CD14-positive monocyte (primary cell): ENCODE results near the gene KMT2B. TPM values are rescaled to one million over a fixed set of nuclear protein-coding genes. Genes with fewer than 3 reads are reported as not detected.

Source experiments
- DNase-seq, 3 donors: peaks; one replicate each; pipeline ENCODE4 v3.0.0-alpha.2; 2011 to 2022
- H2AFZ ChIP-seq: 2 replicates; pipeline ENCODE4 v1.6.0; 2012; ENCODE audit warnings: mild to moderate bottlenecking, low read depth, low read length, inconsistent platforms; ENCODE audit not compliant: insufficient read depth, poor library complexity, severe bottlenecking
- H3K27ac ChIP-seq, 2 donors: 1 replicate in 1 of 2; 2 replicates in 1 of 2; pipeline ENCODE4 v1.5.1; 2012 to 2013; ENCODE audit warnings: low read length in 2 of 2, control low read depth in 1 of 2, inconsistent platforms in 1 of 2, low read depth in 1 of 2, mild to moderate bottlenecking in 1 of 2
- H3K27me3 ChIP-seq, 2 donors: one replicate each; pipeline versions ENCODE4 v1.6.0 to v1.6.1; 2011 to 2013; ENCODE audit warnings: low read length in 2 of 2; ENCODE audit not compliant: control insufficient read depth in 2 of 2, insufficient read depth in 2 of 2
- H3K36me3 ChIP-seq, 2 donors: replicated peaks in 1 of 2; 1 replicate in 1 of 2; 2 replicates in 1 of 2; pipeline versions ENCODE4 v1.5.1 to v1.6.1; 2012 to 2013; ENCODE audit warnings: low read length in 2 of 2, control low read depth in 1 of 2, inconsistent platforms in 1 of 2, mild to moderate bottlenecking in 1 of 2; ENCODE audit not compliant: insufficient read depth in 2 of 2, control insufficient read depth in 1 of 2
- H3K4me1 ChIP-seq, 2 donors: 1 replicate in 1 of 2; 2 replicates in 1 of 2; pipeline versions ENCODE4 v1.5.1 to v1.6.1; 2012 to 2013; ENCODE audit warnings: low read length in 2 of 2, control low read depth in 1 of 2, inconsistent platforms in 1 of 2, mild to moderate bottlenecking in 1 of 2, moderate library complexity in 1 of 2; ENCODE audit not compliant: insufficient read depth in 2 of 2, control insufficient read depth in 1 of 2
- H3K4me2 ChIP-seq: replicated peaks from 2 replicates; pipeline ENCODE3; 2012; ENCODE audit warnings: low read length, moderate library complexity, mild to moderate bottlenecking; ENCODE audit not compliant: poor library complexity, severe bottlenecking; ENCODE audit errors: extremely low read depth
- H3K4me3 ChIP-seq, 3 experiments: fragments of 200-600 bp in 1 of 3; sonication (generic) in 1 of 3; replicated peaks in 1 of 3; 1 replicate in 2 of 3; 2 replicates in 1 of 3; pipeline ENCODE4 v1.5.1; 2011 to 2013; ENCODE audit warnings: low read length in 3 of 3, mild to moderate bottlenecking in 3 of 3, control low read depth in 2 of 3, low read depth in 2 of 3, inconsistent platforms in 1 of 3, moderate library complexity in 1 of 3
- H3K79me2 ChIP-seq: 2 replicates; pipeline ENCODE4 v1.6.0; 2012; ENCODE audit warnings: mild to moderate bottlenecking, control low read depth, inconsistent platforms, low read length, moderate library complexity; ENCODE audit not compliant: insufficient read depth
- H3K9ac ChIP-seq: 2 replicates; pipeline ENCODE4 v1.6.0; 2017; ENCODE audit warnings: low read length, mild to moderate bottlenecking; ENCODE audit not compliant: insufficient read depth, poor library complexity, severe bottlenecking
- H3K9me3 ChIP-seq, 2 donors: replicated peaks in 1 of 2; 1 replicate in 1 of 2; 2 replicates in 1 of 2; pipeline versions ENCODE4 v1.5.1 to v1.6.1; 2012 to 2013; ENCODE audit warnings: low read length in 2 of 2, control low read depth in 1 of 2; ENCODE audit not compliant: control insufficient read depth in 1 of 2, insufficient read depth in 1 of 2
- H4K20me1 ChIP-seq: 2 replicates; pipeline ENCODE4 v1.6.0; 2012; ENCODE audit warnings: mild to moderate bottlenecking, low read length, control low read depth, moderate library complexity; ENCODE audit not compliant: insufficient read depth
- H3K27ac Mint-ChIP-seq, 7 donors: one replicate each; pipeline ENCODE4 v1.8.0; 2020; ENCODE audit warnings: mild to moderate bottlenecking in 7 of 7, mixed read lengths in 7 of 7, moderate library complexity in 6 of 7, inconsistent platforms in 2 of 7
- H3K27me3 Mint-ChIP-seq, 3 donors: one replicate each; pipeline ENCODE4 v1.8.0; 2021 to 2022; ENCODE audit warnings: low read depth in 3 of 3, mild to moderate bottlenecking in 3 of 3, mixed read lengths in 3 of 3, moderate library complexity in 3 of 3, inconsistent platforms in 1 of 3
- H3K36me3 Mint-ChIP-seq, 2 donors: one replicate each; pipeline ENCODE4 v1.8.0; 2020; ENCODE audit warnings: mixed read lengths in 2 of 2, inconsistent platforms in 1 of 2, mild to moderate bottlenecking in 1 of 2
- H3K4me1 Mint-ChIP-seq: one replicate; pipeline ENCODE4 v1.8.0; 2020; ENCODE audit warnings: mild to moderate bottlenecking, mixed read lengths
- H3K4me3 Mint-ChIP-seq, 2 donors: one replicate each; pipeline ENCODE4 v1.8.0; 2020; ENCODE audit warnings: mild to moderate bottlenecking in 2 of 2, mixed read lengths in 2 of 2, moderate library complexity in 1 of 2
- H3K9me3 Mint-ChIP-seq, 7 donors: one replicate each; pipeline ENCODE4 v1.8.0; 2020 to 2022; ENCODE audit warnings: mixed read lengths in 7 of 7, mild to moderate bottlenecking in 6 of 7, moderate library complexity in 6 of 7, inconsistent platforms in 2 of 7
- CTCF ChIP-seq: fragments of 200-600 bp; IDR thresholded peaks from one replicate; pipeline ENCODE4 v1.8.0; 2022; ENCODE audit warnings: antibody characterized with exemption, mild to moderate bottlenecking
- WGBS: methylation state at CpG from one replicate; pipeline ENCODE4 v1.1.5; 2013; ENCODE audit warnings: missing lambda C conversion rate; ENCODE audit not compliant: insufficient coverage; 5-methylcytosine and 5-hydroxymethylcytosine counted together
- intact Hi-C, 2 donors: fragments of 100-400 bp; cut with micrococcal nuclease; formaldehyde crosslinking; loops; one replicate each; pipeline versions ENCODE4 v1.15.0 to v1.15.1; 2023
- polyA plus RNA-seq, 3 donors: library from polyadenylated mRNA; depleted of rRNA in 1 of 3; unstranded in 2 of 3; stranded (reverse) in 1 of 3; fragments of 300-500 nt in 2 of 3; fragments of >200 nt in 1 of 3; fragmentation: Illumina TruSeq in 2 of 3; gene quantifications; 1 replicate in 2 of 3; 2 replicates in 1 of 3; pipeline ENCODE4 v1.2.3, GENCODE V29; 2012 to 2021

Gene KMT2B
- polyA plus RNA-seq, 3 donors, result 0.32 to 63.6 (median 0.65) TPM

GRCh38 chr19:35787227-35787799, 69.5 kb downstream of the KMT2B start:
- Histone ChIP-seq H3K4me2 (no peak overlapping the region), H3K27me3 (no peaks in the 10 kb centered on the region), H2AFZ (no peak overlapping the region), H3K9me3 (no peaks in the 10 kb centered on the region), H3K36me3 (peaks cover 17 to 24% of the 10 kb centered on the region in 2 donors), H3K4me3 (no peak overlapping the region), H3K79me2 (no peaks in the 10 kb centered on the region), H4K20me1 (no peaks in the 10 kb centered on the region), H3K4me1 (no peaks in the 10 kb centered on the region), H3K27ac (no peak overlapping the region), H3K9ac (no peak overlapping the region)
- Mint-ChIP-seq H3K9me3 (no peaks in the 10 kb centered on the region), H3K36me3 (peaks cover 20 to 37% of the 10 kb centered on the region in 2 donors), H3K27ac (no peak overlapping the region), H3K4me3 (no peak overlapping the region), H3K4me1 (no peaks in the 10 kb centered on the region), H3K27me3 (peaks cover 0 to 5% (median 0%) of the 10 kb centered on the region in 3 donors)
- WGBS, result 97% methylated on average over 7 of the region's 15 CpGs
- no peak for DNase-seq
- TF ChIP-seq CTCF, result no peak
- intact Hi-C loops, result no loop called here

Other genes with a start within 250 kb of the KMT2B start
- not detected for gene KRTDAP, start 227.5 kb upstream of the KMT2B start, polyA plus RNA-seq
- not detected for gene DMKN, start 204.4 kb upstream of the KMT2B start, polyA plus RNA-seq
- not detected for gene SBSN, start 189.7 kb upstream of the KMT2B start, polyA plus RNA-seq
- not detected for gene GAPDHS, start 184.5 kb upstream of the KMT2B start, polyA plus RNA-seq
- 100 to 1,000 TPM in 2 of 3 donors, 10 to 100 TPM in 1; 75.5 to 165 (median 165) TPM for gene TMEM147, start 172.4 kb upstream of the KMT2B start, polyA plus RNA-seq
- gene ATP4A, start 154.3 kb upstream of the KMT2B start, polyA plus RNA-seq, result not detected
- gene PMIS2, start 131.8 kb upstream of the KMT2B start, polyA plus RNA-seq, result not detected
- 1 to 10 TPM in 1 of 3 donors, under 1 TPM in 2; 0.94 to 6.3 (median 0.99) TPM for gene HAUS5, start 105.3 kb upstream of the KMT2B start, polyA plus RNA-seq
- gene RBM42, start 89.0 kb upstream of the KMT2B start, polyA plus RNA-seq, result 10 to 100 TPM; 29.5 to 53.3 (median 50.3) TPM
- under 1 TPM; 0.17 to 0.93 (median 0.82) TPM for gene ETV2, start 76.3 kb upstream of the KMT2B start, polyA plus RNA-seq
- 100 to 1,000 TPM; 611 to 948 (median 825) TPM for gene COX6B1, start 69.7 kb upstream of the KMT2B start, polyA plus RNA-seq
- gene UPK1A, start 51.5 kb upstream of the KMT2B start, polyA plus RNA-seq, result not detected
- gene ZBTB32, start 13.4 kb upstream of the KMT2B start, polyA plus RNA-seq, result under 1 TPM in 1 of 3 donors, not detected in 2; 0.05 TPM
- 100 to 1,000 TPM in 2 of 3 donors, 10 to 100 TPM in 1; 80.5 to 144 (median 119) TPM for gene IGFLR1, start 24.4 kb downstream of the KMT2B start, polyA plus RNA-seq
- gene U2AF1L4, start 27.4 kb downstream of the KMT2B start, polyA plus RNA-seq, result 100 to 1,000 TPM in 1 of 3 donors, 1 to 10 TPM in 2; 6.2 to 140 (median 8.7) TPM
- gene PSENEN, start 27.6 kb downstream of the KMT2B start, polyA plus RNA-seq, result 100 to 1,000 TPM in 2 of 3 donors, 10 to 100 TPM in 1; 29.7 to 149 (median 129) TPM
- gene LIN37, start 30.6 kb downstream of the KMT2B start, polyA plus RNA-seq, result 10 to 100 TPM in 1 of 3 donors, 1 to 10 TPM in 2; 5.6 to 28.6 (median 7.2) TPM
- gene HSPB6, start 39.0 kb downstream of the KMT2B start, polyA plus RNA-seq, result not detected
- gene PROSER3, start 40.2 kb downstream of the KMT2B start, polyA plus RNA-seq, result 10 to 100 TPM in 1 of 3 donors, 1 to 10 TPM in 2; 1.8 to 14.7 (median 2.9) TPM
- gene ARHGAP33, start 57.6 kb downstream of the KMT2B start, polyA plus RNA-seq, result 1 to 10 TPM in 1 of 3 donors, not detected in 2; 8.6 TPM
- not detected for gene PRODH2, start 94.8 kb downstream of the KMT2B start, polyA plus RNA-seq
- not detected for gene NPHS1, start 134.5 kb downstream of the KMT2B start, polyA plus RNA-seq
- not detected for gene KIRREL2, start 138.9 kb downstream of the KMT2B start, polyA plus RNA-seq
- not detected for gene APLP1, start 150.6 kb downstream of the KMT2B start, polyA plus RNA-seq
- 100 to 1,000 TPM in 1 of 3 donors, 1 to 10 TPM in 2; 6.4 to 198 (median 9.3) TPM for gene NFKBID, start 182.5 kb downstream of the KMT2B start, polyA plus RNA-seq
- gene HCST, start 184.5 kb downstream of the KMT2B start, polyA plus RNA-seq, result 100 to 1,000 TPM; 264 to 829 (median 594) TPM
- gene TYROBP, start 190.3 kb downstream of the KMT2B start, polyA plus RNA-seq, result 1,000 to 10,000 TPM; 3,224 to 6,141 (median 5,182) TPM
- gene LRFN3, start 218.4 kb downstream of the KMT2B start, polyA plus RNA-seq, result under 1 TPM in 1 of 3 donors, not detected in 2; 0.04 TPM